ENCODE data around the gene ATAD3B. TPM values are rescaled to one million over a fixed set of nuclear protein-coding genes. Genes with fewer than 3 reads are reported as not detected.
"Not testable (repeated sequence)": the region's sequence is repeated elsewhere in the genome, so short reads cannot be mapped to it uniquely, and the experiment has no call there.

ATAD3B gene
- polyA plus RNA-seq, 1 donor (not counting 4 experiments of a cell fraction or from before 2014, with no cell fraction given), result 20.6 TPM

GRCh38 chr1:1524750-1525383, 53.3 kb downstream of the ATAD3B start:
- FAIRE-seq; DNase-seq (ENCODE audit: low read depth, low spot score); H3K4me2 ChIP-seq (ENCODE audit: control insufficient read depth, extremely low read depth, insufficient read depth, low read depth, low read length); H3K9me3 ChIP-seq (ENCODE audit: control insufficient read depth, low read depth, low read length); H3K9ac ChIP-seq (ENCODE audit: control insufficient read depth, extremely low read depth, insufficient read depth, low read length); H3K27me3 ChIP-seq (ENCODE audit: control insufficient read depth, extremely low read depth, insufficient read depth, low read length); H3K4me1 ChIP-seq (ENCODE audit: control insufficient read depth, extremely low read depth, insufficient read depth, low read length); H4K20me1 ChIP-seq (ENCODE audit: control insufficient read depth, extremely low read depth, insufficient read depth, low read length); dilution Hi-C loops (cut with MboI; ENCODE audit: extremely low pct_ligation_motif_present, low sequenced_read_pairs); H3K79me2 ChIP-seq (ENCODE audit: control insufficient read depth, insufficient read depth, low read length); H3K27ac ChIP-seq (ENCODE audit: control insufficient read depth, insufficient read depth, low read length); H3K9me1 ChIP-seq (ENCODE audit: control insufficient read depth, extremely low read depth, insufficient read depth, low read length); H2AFZ ChIP-seq (ENCODE audit: control insufficient read depth, low read length); H3K4me3 ChIP-seq (ENCODE audit: control insufficient read depth in 2 of 3, extremely low read depth in 1 of 3, insufficient read depth in 2 of 3, low read depth in 1 of 3, low read length in 3 of 3): not testable (repeated sequence)
- H3K36me3 ChIP-seq (ENCODE audit: control insufficient read depth in 2 of 2, extremely low read depth in 1 of 2, insufficient read depth in 2 of 2, low read length in 2 of 2), result peaks cover 11 to 12% of the 10 kb centered on the region in 2 experiments

GRCh38 chr1:1526476-1526875, 54.9 kb downstream of the ATAD3B start:
- peaks cover 13% of the 10 kb centered on the region in 2 experiments for H3K36me3 ChIP-seq (ENCODE audit: control insufficient read depth in 2 of 2, extremely low read depth in 1 of 2, insufficient read depth in 2 of 2, low read length in 2 of 2)
- H3K9me3 ChIP-seq (ENCODE audit: control insufficient read depth, low read depth, low read length); H2AFZ ChIP-seq (ENCODE audit: control insufficient read depth, low read length); FAIRE-seq; H4K20me1 ChIP-seq (ENCODE audit: control insufficient read depth, extremely low read depth, insufficient read depth, low read length); H3K4me1 ChIP-seq (ENCODE audit: control insufficient read depth, extremely low read depth, insufficient read depth, low read length); dilution Hi-C loops (cut with MboI; ENCODE audit: extremely low pct_ligation_motif_present, low sequenced_read_pairs); H3K9ac ChIP-seq (ENCODE audit: control insufficient read depth, extremely low read depth, insufficient read depth, low read length); H3K4me2 ChIP-seq (ENCODE audit: control insufficient read depth, extremely low read depth, insufficient read depth, low read depth, low read length); H3K9me1 ChIP-seq (ENCODE audit: control insufficient read depth, extremely low read depth, insufficient read depth, low read length); DNase-seq (ENCODE audit: low read depth, low spot score); H3K27me3 ChIP-seq (ENCODE audit: control insufficient read depth, extremely low read depth, insufficient read depth, low read length); H3K4me3 ChIP-seq (ENCODE audit: control insufficient read depth in 2 of 3, extremely low read depth in 1 of 3, insufficient read depth in 2 of 3, low read depth in 1 of 3, low read length in 3 of 3); H3K79me2 ChIP-seq (ENCODE audit: control insufficient read depth, insufficient read depth, low read length); H3K27ac ChIP-seq (ENCODE audit: control insufficient read depth, insufficient read depth, low read length): not testable (repeated sequence)

GRCh38 chr1:1527092-1527816, 55.7 kb downstream of the ATAD3B start:
- TF ChIP-seq EZH2 (IDR thresholded peaks at IDR 0.05; ENCODE audit: low read length) (no peak), CTCF (optimal IDR thresholded peaks at IDR 0.05 in 1 of 3, IDR thresholded peaks at IDR 0.05 in 1 of 3, conservative IDR thresholded peaks at IDR 0.05 in 1 of 3; ENCODE audit: extremely low read depth in 1 of 3, insufficient read depth in 2 of 3, low read length in 3 of 3) (no peak)
- DNase-seq (ENCODE audit: low read depth, low spot score), result no peak
- Histone ChIP-seq H3K9me1 (ENCODE audit: control insufficient read depth, extremely low read depth, insufficient read depth, low read length) (no peaks in the 10 kb centered on the region), H3K4me2 (ENCODE audit: control insufficient read depth, extremely low read depth, insufficient read depth, low read depth, low read length) (no peak overlapping the region), H3K9me3 (ENCODE audit: control insufficient read depth, low read depth, low read length) (no peaks in the 10 kb centered on the region), H3K4me1 (ENCODE audit: control insufficient read depth, extremely low read depth, insufficient read depth, low read length) (no peaks in the 10 kb centered on the region), H3K27me3 (ENCODE audit: control insufficient read depth, extremely low read depth, insufficient read depth, low read length) (no peaks in the 10 kb centered on the region), H3K27ac (ENCODE audit: control insufficient read depth, insufficient read depth, low read length) (no peak overlapping the region), H3K79me2 (ENCODE audit: control insufficient read depth, insufficient read depth, low read length) (no peaks in the 10 kb centered on the region), H3K4me3 (ENCODE audit: control insufficient read depth in 2 of 3, extremely low read depth in 1 of 3, insufficient read depth in 2 of 3, low read depth in 1 of 3, low read length in 3 of 3) (no peak overlapping the region), H3K9ac (ENCODE audit: control insufficient read depth, extremely low read depth, insufficient read depth, low read length) (no peak overlapping the region), H4K20me1 (ENCODE audit: control insufficient read depth, extremely low read depth, insufficient read depth, low read length) (no peaks in the 10 kb centered on the region), H2AFZ (ENCODE audit: control insufficient read depth, low read length) (no peak overlapping the region), H3K36me3 (ENCODE audit: control insufficient read depth in 2 of 2, extremely low read depth in 1 of 2, insufficient read depth in 2 of 2, low read length in 2 of 2) (peaks cover 13% of the 10 kb centered on the region in 2 experiments)
- no peak for FAIRE-seq
- dilution Hi-C loops (cut with MboI; ENCODE audit: extremely low pct_ligation_motif_present, low sequenced_read_pairs), result no loop called here
